SK-N-MC (cell line): Measurements from ENCODE around the gene PARD3.

Experiments
- EZH2 ChIP-seq: fragments of 200-600 bp; sonication (generic); IDR thresholded peaks from one replicate; pipeline ENCODE4 v1.6.1; 2017; ENCODE audit warnings: antibody characterized with exemption
- FOXP2 ChIP-seq: optimal IDR thresholded peaks from 2 replicates; pipeline ENCODE3; 2011; ENCODE audit warnings: mild to moderate bottlenecking, moderate library complexity; ENCODE audit not compliant: insufficient read depth; ENCODE audit errors: extremely low read length, control extremely low read depth
- POLR2AphosphoS5 ChIP-seq: IDR thresholded peaks from 2 replicates; pipeline ENCODE4 v1.6.1; 2012; ENCODE audit warnings: mild to moderate bottlenecking, low read depth, low read length, borderline replicate concordance

- no peak for TF ChIP-seq EZH2
- TF ChIP-seq POLR2AphosphoS5 = no peak
- TF ChIP-seq FOXP2 = no peak
Measured at GRCh38 chr10:34697351-34698247, 117.5 kb downstream of the PARD3 start.
